ENCODE measurements around the gene RUNX2.

- TF ChIP-seq EP300 (conservative IDR thresholded peaks at IDR 0.05; ENCODE audit: poor library complexity, severe bottlenecking) (no peak), CTCF (IDR thresholded peaks at IDR 0.05; ENCODE audit: poor library complexity, severe bottlenecking) (no peak), SMC3 (conservative IDR thresholded peaks at IDR 0.05; ENCODE audit: poor library complexity) (no peak)
These were observed 322.5 kb downstream of the RUNX2 start for GRCh38 chr6:45650524-45651135.
